ENCODE measurements around the gene C1RL. TPM values are rescaled to one million over a fixed set of nuclear protein-coding genes. Genes with fewer than 3 reads are reported as not detected.

The C1RL gene
- total and polyA plus RNA-seq, 2 of the 4 experiments (the other 2 are of a cell fraction), result 9.1 to 12.3 TPM

DNA sequence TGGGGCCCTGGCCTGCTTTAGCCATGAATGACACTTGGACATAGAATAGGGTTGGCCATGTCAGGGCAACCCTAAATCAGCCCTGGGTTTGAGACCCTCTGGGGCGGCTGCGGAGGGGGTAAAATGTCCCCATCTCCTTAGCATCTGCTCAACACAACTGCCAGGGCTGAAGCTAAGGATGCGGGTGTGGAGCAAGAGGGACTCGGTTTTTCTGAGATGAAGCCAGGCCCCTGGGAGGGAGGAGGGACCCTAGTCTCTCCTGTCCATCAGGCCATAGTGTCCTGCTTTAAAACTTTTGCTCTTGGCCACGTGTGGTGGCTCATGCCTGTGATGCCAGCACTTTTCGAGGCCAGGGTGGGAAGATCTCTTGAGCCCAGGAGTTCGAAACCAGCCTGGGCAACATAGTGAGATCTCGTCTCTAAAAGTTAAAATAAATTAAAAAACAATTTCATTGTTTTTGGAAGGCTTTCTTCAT is 16.0 kb downstream of the C1RL start:
- H3K4ac ChIP-seq (ENCODE audit: low read depth, low read length), result peak overlapping the region; percentile 88
- peaks cover 13 to 28% of the 10 kb centered on the region in 2 experiments; a peak in 3 of 4 replicates for H3K79me1 ChIP-seq (ENCODE audit: low read depth in 1 of 2, low read length in 2 of 2)
- peaks cover 21% of the 10 kb centered on the region for H3K9me1 ChIP-seq (ENCODE audit: insufficient read depth, low read length)
- H3K23ac ChIP-seq (ENCODE audit: low read depth, low read length), result peak overlapping the region; percentile 73; the same call in 1 of the 2 replicates
- H3K4me3 ChIP-seq (ENCODE audit: insufficient read depth, low read depth, low read length), result no peak overlapping the region
- no peaks in the 10 kb centered on the region for H4K20me1 ChIP-seq (ENCODE audit: insufficient read depth, low read length)
- peak overlapping the region; percentile 7 for H2BK5ac ChIP-seq (ENCODE audit: low read depth, low read length, poor library complexity, severe bottlenecking)
- peak overlapping the region; percentile 93 for H2BK120ac ChIP-seq (ENCODE audit: low read depth, low read length)
- H3K9ac ChIP-seq (ENCODE audit: low read depth, low read length), result peak overlapping the region; percentile 60; the same call in 1 of the 2 replicates
- H2BK20ac ChIP-seq (ENCODE audit: low read depth, low read length), result peak overlapping the region; percentile 95
- CTCF ChIA-PET, result interaction anchor here (0.6 to 1.9 kb wide), 4 partner anchors 15 to 148 kb away, joined by 3 to 5 read pairs (median 4); partner anchors contain the start of gene C1S
- peak overlapping the region; percentile 92 for H2AFZ ChIP-seq (replicated peaks; ENCODE audit: low read length, poor library complexity)
- no peaks in the 10 kb centered on the region for H3K27me3 ChIP-seq (ENCODE audit: control insufficient read depth, insufficient read depth, low read length)
- ATAC-seq (ENCODE audit: low read depth) (no peak), DNase-seq (no peak)
- H4K91ac ChIP-seq (ENCODE audit: insufficient read depth, low read depth, low read length), result peak overlapping the region; percentile 89
- H4K8ac ChIP-seq (ENCODE audit: low read depth in 2 of 2, low read length in 2 of 2), result peak overlapping the region; percentile 60 to 97; a peak in 3 of 4 replicates
- peak overlapping the region; percentile 56; the same call in 1 of the 2 replicates for H3K18ac ChIP-seq (ENCODE audit: low read depth, low read length)
- H2AK5ac ChIP-seq (ENCODE audit: low read depth, low read length), result peak overlapping the region; percentile 57
- TF ChIP-seq CEBPB (IDR thresholded peaks at IDR 0.05; ENCODE audit: low read depth, low read length) (no peak), POLR2A (IDR thresholded peaks at IDR 0.05; ENCODE audit: low read depth, low read length) (no peak), MXI1 (IDR thresholded peaks at IDR 0.05; ENCODE audit: borderline replicate concordance, low read depth, low read length) (no peak)
- TF ChIP-seq, protein P1, sequence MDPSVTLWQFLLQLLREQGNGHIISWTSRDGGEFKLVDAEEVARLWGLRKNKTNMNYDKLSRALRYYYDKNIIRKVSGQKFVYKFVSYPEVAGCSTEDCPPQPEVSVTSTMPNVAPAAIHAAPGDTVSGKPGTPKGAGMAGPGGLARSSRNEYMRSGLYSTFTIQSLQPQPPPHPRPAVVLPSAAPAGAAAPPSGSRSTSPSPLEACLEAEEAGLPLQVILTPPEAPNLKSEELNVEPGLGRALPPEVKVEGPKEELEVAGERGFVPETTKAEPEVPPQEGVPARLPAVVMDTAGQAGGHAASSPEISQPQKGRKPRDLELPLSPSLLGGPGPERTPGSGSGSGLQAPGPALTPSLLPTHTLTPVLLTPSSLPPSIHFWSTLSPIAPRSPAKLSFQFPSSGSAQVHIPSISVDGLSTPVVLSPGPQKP (IDR thresholded peaks at IDR 0.05; ENCODE audit: borderline replicate concordance, low read depth, low read length), result no peak
- TF ChIP-seq, protein P2, sequence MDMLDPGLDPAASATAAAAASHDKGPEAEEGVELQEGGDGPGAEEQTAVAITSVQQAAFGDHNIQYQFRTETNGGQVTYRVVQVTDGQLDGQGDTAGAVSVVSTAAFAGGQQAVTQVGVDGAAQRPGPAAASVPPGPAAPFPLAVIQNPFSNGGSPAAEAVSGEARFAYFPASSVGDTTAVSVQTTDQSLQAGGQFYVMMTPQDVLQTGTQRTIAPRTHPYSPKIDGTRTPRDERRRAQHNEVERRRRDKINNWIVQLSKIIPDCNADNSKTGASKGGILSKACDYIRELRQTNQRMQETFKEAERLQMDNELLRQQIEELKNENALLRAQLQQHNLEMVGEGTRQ (IDR thresholded peaks at IDR 0.05; ENCODE audit: low read depth, low read length), result no peak
- dilution Hi-C loops (cut with HindIII; ENCODE audit: low sequenced_read_pairs, unreplicated experiment), result no loop called here
- peak overlapping the region; percentile 65 for H2AK9ac ChIP-seq (replicated peaks; ENCODE audit: low read depth, low read length, poor library complexity)
- no peaks in the 10 kb centered on the region for H3K9me3 ChIP-seq (ENCODE audit: control insufficient read depth, insufficient read depth, low read length)
- intact Hi-C loops (cut with micrococcal nuclease), result loop anchor here (1.0 kb wide), 5 partner anchors 14 to 149 kb away; partner anchors contain the start of genes C12orf57, C1S and LPCAT3
- H3K4me2 ChIP-seq (ENCODE audit: low read depth, low read length), result no peak overlapping the region
- peak overlapping the region; percentile 71 for H3K27ac ChIP-seq (ENCODE audit: insufficient read depth, low read length)
- H3K56ac ChIP-seq (ENCODE audit: extremely low read depth, insufficient read depth, low read length), result no peak overlapping the region
- no TSS peak for BruUV-seq (replicated peaks)
- POLR2A ChIA-PET (ENCODE audit: unreplicated experiment), result no interaction called here
- in situ Hi-C loops (cut with MboI; ENCODE audit: low sequenced_read_pairs), result no loop called here
- peaks cover 26% of the 10 kb centered on the region for H3K4me1 ChIP-seq (ENCODE audit: control insufficient read depth, insufficient read depth, low read length)
- WGBS, 2 experiments (ENCODE audit: extremely low coverage in 2 of 2, insufficient read length in 1 of 2), result no CpG with 5 or more reads among the region's 8 CpGs
- peak overlapping the region; percentile 91 for H4K5ac ChIP-seq (ENCODE audit: low read depth, low read length)
- peak overlapping the region; percentile 81; the same call in 2 of the 3 replicates for H2BK15ac ChIP-seq (ENCODE audit: low read depth, low read length)
- H3K36me3 ChIP-seq (ENCODE audit: control insufficient read depth, insufficient read depth, low read length), result peaks cover 25% of the 10 kb centered on the region; the same call in 1 of the 2 replicates
- H3K14ac ChIP-seq (replicated peaks; ENCODE audit: low read depth, low read length), result peak overlapping the region; percentile 87

All from IMR-90 (cell line).